Activated CD4-positive, alpha-beta T cell treated with anti-CD3 and anti-CD28 coated beads, Interleukin-2, amount 50 U/mL, for 16 hours (primary cell): ENCODE results near the gene LRRFIP2.
"Not testable (repeated sequence)": the region's sequence is repeated elsewhere in the genome, so short reads cannot be mapped to it uniquely, and the experiment has no call there.

Experiments used
- DNase-seq: peaks from one replicate; pipeline ENCODE4 v3.0.0-alpha.2; 2020

LRRFIP2 gene

GRCh38 chr3:37141676-37142075 is 32.7 kb downstream of the LRRFIP2 start:
- no peak for DNase-seq

- no peak for DNase-seq
Observed at GRCh38 chr3:37140899-37141541, 33.4 kb downstream of the LRRFIP2 start.

- peak; percentile 64 for DNase-seq
Observed at GRCh38 chr3:37139567-37140052, 34.8 kb downstream of the LRRFIP2 start.

GRCh38 chr3:37138816-37139215 is 35.6 kb downstream of the LRRFIP2 start:
- DNase-seq = no peak

GRCh38 chr3:37137516-37137915 is 36.9 kb downstream of the LRRFIP2 start:
- DNase-seq = no peak

GRCh38 chr3:37136067-37136466 is 38.3 kb downstream of the LRRFIP2 start:
- no peak for DNase-seq

GRCh38 chr3:37135561-37135960 is 38.8 kb downstream of the LRRFIP2 start:
- no peak for DNase-seq

GRCh38 chr3:37132334-37132733 is 42.0 kb downstream of the LRRFIP2 start:
- no peak for DNase-seq

- DNase-seq = no peak
Observed at GRCh38 chr3:37131860-37132144, 42.6 kb downstream of the LRRFIP2 start.

GRCh38 chr3:37130984-37131859 is 43.2 kb downstream of the LRRFIP2 start:
- no peak for DNase-seq

- DNase-seq = no peak
Observed at GRCh38 chr3:37130448-37130847, 43.9 kb downstream of the LRRFIP2 start.

- peak; percentile 69 for DNase-seq
Observed at GRCh38 chr3:37129871-37130270, 44.5 kb downstream of the LRRFIP2 start.

- DNase-seq = no peak
Observed at GRCh38 chr3:37127340-37127739, 47.0 kb downstream of the LRRFIP2 start.

- no peak for DNase-seq
Observed at GRCh38 chr3:37126856-37127255, 47.5 kb downstream of the LRRFIP2 start.

- DNase-seq = no peak
Observed at GRCh38 chr3:37125195-37126073, 48.9 kb downstream of the LRRFIP2 start.

GRCh38 chr3:37124435-37124834 is 49.9 kb downstream of the LRRFIP2 start:
- DNase-seq = no peak

GRCh38 chr3:37123292-37123691 is 51.1 kb downstream of the LRRFIP2 start:
- DNase-seq = no peak

- not testable (repeated sequence) for DNase-seq
Observed at GRCh38 chr3:37122069-37122468, 52.3 kb downstream of the LRRFIP2 start.

- DNase-seq = no peak
Observed at GRCh38 chr3:37118163-37118562, 56.2 kb downstream of the LRRFIP2 start.

GRCh38 chr3:37117548-37117947 is 56.8 kb downstream of the LRRFIP2 start:
- no peak for DNase-seq

GRCh38 chr3:37116998-37117397 is 57.4 kb downstream of the LRRFIP2 start:
- DNase-seq = no peak

- no peak for DNase-seq
Observed at GRCh38 chr3:37115446-37115845, 58.9 kb downstream of the LRRFIP2 start.
